NCI-H460 (cell line): ENCODE results near the gene GYPA. TPM values are rescaled to one million over a fixed set of nuclear protein-coding genes. Genes with fewer than 3 reads are reported as not detected.
A peak's percentile ranks its signal among the peaks of the same experiment; 100 is the strongest.
"Not testable (repeated sequence)": the region's sequence is repeated elsewhere in the genome, so short reads cannot be mapped to it uniquely, and the experiment has no call there.

ENCODE experiments used
- DNase-seq: peaks from one replicate; pipeline ENCODE4 v3.0.0-alpha.2; 2016; ENCODE audit warnings: low read depth; ENCODE audit errors: extremely low read depth
- polyA plus RNA-seq: library from polyadenylated mRNA; depleted of rRNA; stranded (reverse); fragments of >200 nt; gene quantifications from 2 replicates; pipeline ENCODE4 v1.2.3, GENCODE V29; 2014; cell fraction: nucleus; rRNA removed
- total RNA-seq: library from RNA; depleted of rRNA; stranded (reverse); fragments of >200 nt; shearing (Covaris generic); gene quantifications from 2 replicates; pipeline ENCODE4 v1.2.3, GENCODE V29; 2014; rRNA removed

The GYPA gene
- not detected in 2 replicates for total RNA-seq
- not detected in 2 replicates for polyA plus RNA-seq

DNA sequence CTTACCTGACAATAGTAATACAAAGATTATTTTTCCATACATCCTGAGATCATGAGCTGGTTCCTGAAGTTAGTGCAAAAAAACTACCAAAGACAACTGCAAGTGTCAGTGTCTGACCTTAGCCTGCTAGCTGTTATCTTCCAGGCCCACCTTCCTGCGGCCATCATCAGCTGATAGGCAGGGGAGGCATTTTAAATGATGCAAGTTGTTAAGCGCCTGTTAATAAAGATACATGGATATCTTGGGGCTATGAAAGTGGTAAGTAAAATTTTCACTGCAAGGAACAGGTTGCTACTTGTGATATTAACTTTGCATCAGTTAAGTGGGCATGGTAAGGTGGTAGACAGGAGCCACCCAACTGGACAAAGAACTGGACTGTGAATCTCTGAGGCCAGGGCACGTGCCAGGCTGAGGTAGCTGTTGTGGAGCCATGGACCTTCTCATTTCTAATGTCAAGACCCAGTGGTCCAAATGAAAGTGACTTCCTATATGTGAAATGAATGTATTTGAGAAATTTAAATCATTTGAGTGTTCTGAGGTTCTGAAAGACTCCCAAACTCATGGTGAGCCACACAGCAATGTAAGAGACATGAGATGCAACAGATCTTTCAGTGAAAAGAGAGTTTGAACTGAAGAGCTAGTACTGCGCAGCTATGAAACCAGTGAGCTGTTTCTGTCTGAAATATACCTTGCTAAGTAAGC, at the start of gene GYPA:
TSS of gene GYPA (minus strand) at position 125 of the 702 bp plus-strand sequence. CDS start at position 42, 83 bp downstream.
- DNase-seq = not testable (repeated sequence)

DNA sequence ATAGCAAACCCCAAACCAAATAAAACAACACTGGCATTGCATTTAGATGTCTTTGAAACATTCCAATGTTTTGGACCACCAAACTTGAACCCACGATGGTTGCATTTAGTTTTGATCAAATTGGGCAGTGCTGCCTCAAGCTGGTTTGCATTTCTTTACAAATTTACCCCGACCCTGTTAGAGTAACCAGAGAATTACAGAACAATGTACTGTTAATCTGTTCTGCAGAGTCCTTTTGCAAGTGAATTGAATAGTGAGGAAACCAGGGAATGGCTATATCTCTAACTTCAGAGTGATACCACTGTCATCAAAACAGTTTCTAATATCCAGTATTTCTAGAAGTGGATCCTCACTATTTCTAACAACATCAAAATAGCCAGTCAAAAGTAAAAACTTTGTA, 49.5 kb upstream of the GYPA start:
- DNase-seq = no peak

DNA sequence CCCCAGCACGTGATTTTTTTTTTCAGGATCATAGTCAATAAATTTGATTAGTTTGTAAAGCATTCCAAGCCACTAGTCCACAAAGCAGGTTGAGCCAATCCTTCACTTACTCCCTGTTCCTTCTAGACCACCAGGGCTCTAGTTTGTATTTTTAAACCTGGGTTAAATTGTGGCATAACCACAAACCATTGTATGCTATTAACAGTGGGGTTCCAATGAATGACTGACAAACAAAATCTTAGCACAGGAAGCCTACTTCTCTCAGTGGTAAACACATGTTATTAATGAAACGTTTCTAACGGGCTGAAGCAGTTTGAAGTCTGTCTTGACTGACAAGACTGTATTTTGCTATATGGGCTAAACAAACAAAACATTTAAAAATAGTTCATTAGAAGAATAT, 48.6 kb upstream of the GYPA start:
- no peak for DNase-seq

DNA sequence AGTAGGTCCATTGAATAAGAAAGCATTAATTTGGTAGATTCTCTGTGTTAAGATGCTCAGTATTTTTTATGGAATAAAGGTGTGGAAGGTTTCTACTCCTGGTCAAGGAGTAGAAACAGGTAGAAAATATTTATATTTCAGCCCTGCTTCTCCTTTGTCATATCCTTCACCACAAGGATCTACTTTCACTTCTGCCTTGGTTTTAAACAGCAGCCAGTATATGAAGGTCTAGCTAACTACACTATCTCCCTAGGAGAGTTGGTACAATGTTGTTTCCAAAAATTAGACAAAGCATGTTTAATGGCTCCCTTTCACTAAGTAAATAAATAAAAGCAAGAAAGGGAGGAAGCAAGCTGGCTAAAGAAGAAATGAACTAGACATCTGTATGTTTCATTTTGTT, 44.6 kb upstream of the GYPA start:
- no peak for DNase-seq

DNA sequence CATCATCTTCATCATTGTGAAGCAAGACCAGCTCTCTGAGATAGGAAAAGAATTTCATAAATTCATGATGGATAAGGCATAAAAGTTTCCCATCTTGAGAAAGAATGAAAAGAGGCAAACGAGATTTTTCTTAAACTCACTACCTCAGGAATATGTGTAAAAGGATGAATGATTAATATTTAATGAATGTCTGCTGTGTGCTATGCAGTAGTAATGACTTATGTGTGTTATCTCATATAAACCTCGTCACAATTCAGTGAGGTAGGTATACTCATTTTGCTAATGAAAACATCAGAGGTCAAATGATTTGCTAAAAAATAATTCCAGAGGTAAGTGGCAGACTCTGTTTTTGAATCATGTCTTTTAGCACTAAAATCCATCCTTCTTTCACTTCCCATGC, 42.6 kb upstream of the GYPA start:
- DNase-seq = no peak

DNA sequence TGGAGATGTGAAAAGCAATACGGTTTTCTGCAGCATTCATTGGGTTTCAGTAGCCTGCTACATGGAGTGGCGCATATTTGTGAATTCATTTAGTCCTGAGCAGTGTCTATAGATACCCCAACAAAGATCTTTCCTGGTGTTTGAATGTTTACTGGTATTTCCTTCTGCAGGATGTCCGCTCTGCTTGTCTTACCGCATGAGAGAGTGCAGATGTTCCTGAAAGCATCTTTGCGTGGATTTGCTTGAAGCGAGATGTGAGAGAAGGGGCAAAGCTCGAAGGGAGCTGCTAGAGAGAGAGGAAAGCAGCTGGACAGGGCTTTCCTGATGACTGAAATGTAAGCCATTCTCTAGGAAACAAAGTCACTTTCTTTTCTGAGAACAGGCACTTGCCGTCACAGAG, 40.9 kb upstream of the GYPA start:
- DNase-seq = no peak

DNA sequence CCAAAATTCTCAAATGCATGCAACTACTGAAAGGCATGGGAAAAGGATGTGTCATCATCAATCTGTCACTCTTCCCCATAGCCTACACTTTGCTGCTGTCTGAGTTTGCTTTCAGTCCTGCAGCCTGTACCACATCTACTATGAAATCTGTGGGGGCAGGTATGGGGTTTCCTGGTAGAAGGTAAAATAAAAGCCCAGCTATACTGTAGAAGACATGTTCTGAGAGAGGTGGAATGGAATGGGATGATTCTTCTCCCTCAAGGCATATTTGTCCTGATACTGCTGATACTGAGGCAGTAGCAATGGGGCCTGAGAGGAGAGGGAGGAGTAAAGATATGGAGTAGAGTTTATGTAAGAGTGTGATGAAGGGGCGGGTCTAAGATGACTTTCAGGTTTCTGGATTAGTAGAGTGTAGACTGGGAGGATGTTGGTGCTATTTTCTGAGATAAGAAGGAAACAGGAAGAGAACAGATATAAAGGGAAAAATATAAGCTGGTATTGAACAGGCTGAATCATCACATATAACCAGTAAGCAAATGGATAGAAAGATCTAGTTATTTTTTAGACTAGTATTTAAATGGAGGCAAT, 38.7 kb upstream of the GYPA start:
- DNase-seq = no peak

DNA sequence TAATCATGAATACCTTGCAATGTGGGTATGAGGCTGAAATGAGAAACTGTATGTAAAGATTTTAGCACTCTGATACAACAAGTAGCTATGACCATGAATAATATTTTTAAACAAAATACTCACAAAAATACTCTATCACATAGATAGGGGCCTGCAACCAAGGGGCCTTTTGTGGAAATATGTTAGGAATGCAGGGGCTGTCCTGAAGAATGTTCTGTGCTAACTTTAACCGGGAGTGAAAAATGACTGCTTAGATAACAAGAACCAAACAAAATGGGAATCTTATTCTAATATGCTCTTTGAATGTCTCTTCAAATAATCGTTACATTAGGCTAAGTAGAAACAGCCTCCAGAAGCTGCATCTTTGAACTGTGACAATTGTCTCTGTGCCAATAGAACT, 37.9 kb upstream of the GYPA start:
- no peak for DNase-seq

DNA sequence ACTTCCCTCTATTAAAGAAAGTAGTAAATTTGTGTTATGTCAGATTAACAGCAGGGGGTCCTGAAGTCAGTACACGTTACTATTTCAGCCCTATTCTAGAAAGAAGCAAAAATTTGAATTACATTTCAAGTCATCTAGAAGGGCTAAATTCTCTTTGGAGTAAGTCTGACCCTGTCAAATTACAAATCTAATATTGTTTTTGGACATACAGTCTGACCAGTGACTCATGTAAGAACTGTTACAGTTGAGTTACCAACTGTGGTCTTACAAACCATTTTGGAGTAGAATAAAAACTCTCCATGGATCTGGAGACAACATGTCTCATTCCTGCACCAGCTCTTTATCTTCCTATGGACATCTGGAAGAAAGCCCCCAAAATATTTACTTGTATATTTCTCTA, 36.0 kb upstream of the GYPA start:
- no peak for DNase-seq

DNA sequence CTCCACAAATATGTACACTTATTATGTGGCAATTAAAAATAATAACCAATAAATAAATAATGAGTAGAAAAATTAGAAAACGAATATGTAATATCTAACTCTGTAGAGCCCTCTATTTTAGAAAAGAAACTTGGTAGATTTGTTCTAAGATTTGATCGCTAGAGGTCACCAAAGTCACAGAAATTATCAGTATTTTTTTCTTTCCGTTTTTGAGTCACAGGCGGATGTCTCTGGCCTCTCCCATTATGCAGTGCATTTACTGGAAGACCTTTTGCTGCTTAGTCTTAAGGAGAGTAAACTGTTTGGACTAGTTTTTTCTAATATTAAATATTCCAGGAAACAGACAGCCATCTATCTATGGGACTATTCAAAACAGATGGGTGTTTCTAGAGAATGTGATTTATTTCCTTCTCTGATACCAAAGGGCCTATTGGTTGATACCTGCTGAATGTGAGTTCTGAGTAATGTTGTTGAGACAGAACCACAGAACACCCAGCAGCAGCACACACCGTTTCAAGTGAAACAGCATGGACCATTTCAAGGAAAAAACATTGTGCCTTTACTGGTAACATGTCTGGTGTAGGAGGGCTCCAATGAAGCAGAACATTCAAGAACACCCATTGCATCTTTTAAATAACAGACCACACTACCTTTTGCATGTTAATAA, 34.0 kb upstream of the GYPA start:
- DNase-seq = peak; percentile 39

DNA sequence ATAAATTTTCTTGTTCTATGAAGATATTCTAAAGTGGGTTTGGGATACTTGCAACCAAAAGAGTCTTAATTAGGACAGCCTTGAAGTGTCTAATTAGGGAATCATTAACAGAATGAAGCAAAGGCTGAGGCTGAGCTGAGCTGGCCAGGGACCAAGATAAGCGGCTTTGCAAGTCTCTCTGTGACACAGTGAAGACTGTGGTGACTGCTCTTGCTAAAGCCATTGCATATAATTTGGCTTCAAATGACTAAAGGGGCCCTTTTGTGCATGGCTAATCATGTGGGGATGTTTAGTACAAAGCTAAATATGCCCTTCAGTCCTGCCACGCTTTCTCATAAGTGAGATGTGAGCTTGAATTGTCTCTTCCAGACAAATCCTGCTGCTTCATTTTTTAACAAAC, 31.2 kb upstream of the GYPA start:
- DNase-seq = no peak

DNA sequence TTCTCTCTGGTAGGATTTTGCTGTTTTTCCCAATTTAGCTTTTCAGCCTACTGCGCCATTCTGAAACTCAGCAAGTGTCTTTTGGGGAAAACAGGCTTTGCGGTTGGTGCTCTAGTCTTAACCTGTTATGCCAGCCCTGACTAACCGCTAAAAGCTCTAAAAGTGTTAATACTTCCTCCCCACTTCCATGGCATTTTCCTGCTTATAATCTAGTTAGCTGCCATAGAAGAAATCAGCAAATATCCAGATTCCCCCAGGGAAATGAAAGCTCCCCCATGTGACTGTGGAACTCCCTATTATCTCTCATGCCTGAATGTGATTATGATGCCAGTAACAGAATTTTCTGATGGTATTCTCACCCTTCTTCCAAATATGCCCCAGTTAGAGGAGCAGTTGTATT, 28.7 kb upstream of the GYPA start:
- DNase-seq = no peak

DNA sequence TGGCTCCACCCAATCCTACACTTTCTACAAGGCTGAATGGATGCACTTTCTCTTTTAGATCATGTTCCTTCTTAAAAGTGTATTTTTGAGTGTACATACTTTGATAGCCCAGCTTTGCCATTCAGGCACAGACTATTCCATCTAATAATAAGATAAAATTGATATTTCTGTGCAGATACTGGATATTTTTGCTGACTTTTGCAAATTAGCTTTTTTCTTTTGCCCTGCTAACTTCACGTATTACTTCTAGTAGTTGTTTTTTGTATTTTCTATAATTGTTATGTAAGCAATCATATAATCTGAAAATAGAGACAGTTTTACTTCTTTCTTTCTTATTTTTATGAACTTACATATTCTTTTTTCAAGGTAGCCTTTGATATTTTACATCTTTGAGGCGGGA, 13.5 kb upstream of the GYPA start:
- DNase-seq = no peak

DNA sequence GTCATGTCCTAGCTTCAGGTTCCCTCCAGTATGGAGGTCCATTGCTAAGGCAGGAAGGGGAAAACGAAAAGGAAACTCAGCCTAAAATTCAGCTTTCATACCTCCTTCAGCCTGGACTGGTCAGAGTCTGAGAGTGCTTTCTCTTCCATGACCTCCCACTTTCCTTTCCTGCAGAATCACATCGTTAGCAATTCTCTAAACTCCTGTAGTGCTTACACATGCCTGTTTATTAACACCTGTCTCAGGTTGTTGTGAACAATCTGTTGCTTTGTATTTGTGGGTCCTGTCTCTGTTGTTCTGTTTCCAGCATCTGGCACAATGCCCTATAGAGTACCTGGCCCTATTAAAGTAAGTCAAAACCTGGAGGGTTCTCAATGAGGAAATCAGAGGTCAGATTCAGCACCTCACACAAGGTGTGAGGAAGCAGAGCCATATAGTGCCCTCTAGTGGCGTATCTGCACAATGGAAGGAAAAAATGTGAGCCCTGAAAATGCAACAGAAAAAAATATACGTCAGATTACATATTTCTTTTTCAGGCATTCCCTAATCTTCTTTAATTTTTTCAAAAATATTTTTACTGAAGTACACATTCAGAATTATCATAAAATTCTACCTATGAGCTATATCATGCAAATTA, 2.3 kb upstream of the GYPA start:
- DNase-seq = peak; percentile 19

DNA sequence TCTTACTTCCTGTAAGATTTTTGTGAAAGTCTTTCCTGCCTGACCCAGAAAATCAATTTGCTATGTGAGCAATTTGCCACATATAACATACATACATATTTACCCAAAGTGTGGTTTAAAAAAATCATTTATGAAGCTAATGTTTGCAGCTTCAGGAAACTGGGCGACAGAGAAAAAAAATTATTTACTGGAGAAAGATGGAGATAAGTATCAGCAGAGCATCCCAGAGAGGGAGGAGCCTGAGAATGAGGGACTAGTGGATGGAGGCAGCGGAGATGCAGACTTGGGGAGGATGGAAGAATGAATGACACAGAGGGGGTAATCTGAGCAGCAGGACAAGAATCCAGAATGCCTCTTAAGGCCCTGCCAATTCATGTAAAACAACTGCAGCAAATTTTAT, 975 bp upstream of the GYPA start:
- no peak for DNase-seq

DNA sequence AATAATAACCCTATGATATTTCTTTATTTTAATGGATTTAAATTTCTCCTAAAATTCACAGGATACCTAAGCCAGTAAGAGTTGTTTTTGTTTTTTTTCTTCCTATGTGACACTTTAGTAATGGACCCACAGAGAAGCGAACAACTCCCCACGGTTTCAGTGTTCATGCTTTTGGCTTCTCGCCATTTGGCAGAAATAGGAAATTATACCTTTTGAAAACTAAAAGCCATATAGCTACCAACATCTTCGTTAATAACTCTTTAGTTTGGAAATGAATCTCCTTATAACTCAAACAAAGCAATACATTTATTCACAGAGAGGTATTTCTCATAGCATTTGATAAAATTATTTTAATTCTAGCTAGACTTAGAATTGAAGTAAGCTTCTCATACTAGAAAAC, 527 bp downstream of the GYPA start:
- not testable (repeated sequence) for DNase-seq

DNA sequence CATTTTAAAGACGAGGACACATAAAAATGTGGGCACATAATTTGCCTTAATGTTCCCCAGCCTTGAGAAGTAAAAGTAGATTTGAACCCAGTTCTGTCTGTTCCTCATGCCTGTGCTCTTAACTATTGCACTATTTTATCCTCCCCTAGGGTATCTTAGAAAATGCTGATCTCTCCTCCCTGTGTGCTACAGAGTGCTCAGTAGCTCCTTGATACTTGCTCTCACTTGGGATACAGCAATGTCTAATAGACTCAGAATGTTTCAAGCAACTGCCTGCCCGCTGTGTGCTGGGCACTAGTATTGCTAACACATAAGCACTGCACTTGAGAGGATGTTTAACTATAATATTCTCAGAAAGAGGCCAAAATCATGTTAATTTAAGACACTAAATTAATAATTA, 971 bp downstream of the GYPA start:
- DNase-seq = not testable (repeated sequence)

DNA sequence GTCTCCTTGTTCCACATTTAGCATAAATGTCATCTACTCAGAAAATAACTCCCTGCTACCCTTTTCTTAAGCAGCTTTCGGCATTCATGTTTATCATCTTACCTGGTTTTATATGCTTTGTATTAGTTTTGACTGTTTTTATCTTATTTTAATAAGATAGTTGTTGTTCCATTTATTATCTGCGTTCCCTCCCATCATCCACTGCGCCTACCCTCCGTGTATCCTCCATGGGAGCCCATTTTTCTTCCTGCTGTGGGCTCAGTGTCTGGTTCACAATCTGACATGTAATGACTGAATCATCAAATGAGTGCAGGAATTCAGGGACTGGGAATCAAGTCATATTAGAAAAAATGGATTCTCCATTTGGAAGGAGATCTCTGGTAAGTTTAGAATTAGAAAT, 2.3 kb downstream of the GYPA start:
- DNase-seq = not testable (repeated sequence)

DNA sequence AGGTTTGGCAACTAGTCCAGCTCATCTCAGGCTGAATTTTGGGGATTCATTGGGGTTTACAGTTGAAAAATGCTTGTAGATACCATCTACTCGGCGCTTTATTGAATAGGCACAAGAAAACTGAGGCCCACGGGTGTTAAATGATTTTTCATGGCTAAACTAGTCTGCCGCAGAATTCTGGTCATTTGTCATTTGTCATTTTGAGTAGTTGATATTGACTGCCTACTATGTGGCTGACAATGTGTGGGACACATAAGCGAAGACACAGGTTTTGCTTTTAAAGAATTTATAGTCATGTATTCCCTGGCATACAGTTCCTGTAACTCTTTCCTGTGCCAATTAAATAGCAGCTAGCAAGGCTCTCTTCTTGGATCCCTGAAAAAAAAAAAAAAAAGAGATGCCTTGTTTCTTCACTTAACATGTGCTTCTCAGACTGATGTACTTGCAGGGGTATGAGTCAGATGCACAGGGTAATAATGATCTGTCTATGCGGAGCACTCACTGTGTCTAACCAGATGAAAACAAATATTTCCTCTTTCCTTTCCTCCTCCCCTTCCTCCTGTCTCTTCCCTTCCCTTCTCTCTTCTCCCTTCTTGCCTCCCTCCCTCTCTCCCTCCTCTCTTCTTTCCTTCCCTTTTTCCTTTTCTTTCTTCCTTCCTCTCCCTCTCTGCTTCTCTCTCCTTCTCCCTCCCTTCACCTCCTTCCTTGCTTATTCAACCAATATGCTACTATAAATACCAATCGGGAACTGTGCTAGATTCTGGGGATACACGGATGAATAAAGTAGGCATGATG, 3.2 kb downstream of the GYPA start:
- DNase-seq = not testable (repeated sequence)

DNA sequence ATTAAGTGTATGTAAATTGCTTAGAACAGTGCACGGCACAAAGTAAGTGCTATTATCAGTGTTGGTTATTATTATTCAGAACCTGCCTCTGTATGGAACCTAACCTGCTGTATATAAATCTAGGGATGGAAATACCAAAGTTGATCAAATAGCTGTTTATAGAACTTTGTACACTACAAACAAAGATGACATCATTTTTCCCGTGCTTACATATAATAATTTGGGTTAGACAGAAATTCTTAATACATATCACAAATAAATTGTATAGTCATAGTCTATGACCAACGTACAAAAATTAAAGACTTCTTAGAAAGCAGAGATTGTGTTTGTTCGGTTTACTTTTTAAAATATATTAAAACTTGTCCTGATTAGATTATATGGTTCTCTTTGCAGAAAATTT, 4.3 kb downstream of the GYPA start:
- not testable (repeated sequence) for DNase-seq

DNA sequence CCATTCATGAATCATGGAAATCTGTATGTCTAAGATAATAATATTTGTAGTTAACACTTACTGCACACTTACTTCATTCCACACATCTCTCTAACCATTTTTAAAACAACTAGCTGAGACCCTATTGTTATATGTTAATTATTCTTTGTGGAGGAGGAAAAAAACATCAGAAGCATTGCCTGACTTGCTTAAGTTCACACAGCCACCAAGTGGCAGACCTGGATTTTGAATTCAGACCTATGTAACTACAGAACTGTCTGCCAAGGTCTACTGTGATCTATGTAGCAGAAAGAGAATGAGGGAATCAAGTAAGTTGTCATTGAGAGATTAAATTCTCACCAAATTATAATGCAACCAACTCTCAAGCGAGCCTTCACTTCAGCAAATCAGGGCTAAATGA, 10.4 kb downstream of the GYPA start:
- DNase-seq = not testable (repeated sequence)
